Fibroblast of skin of right quadriceps (primary cell): Measurements from ENCODE around the gene CENATAC.
"Not testable (repeated sequence)": the region's sequence is repeated elsewhere in the genome, so short reads cannot be mapped to it uniquely, and the experiment has no call there.

Source experiments
- DNase-seq: peaks from one replicate; pipeline ENCODE4 v3.0.0-alpha.2; 2013

Gene CENATAC

DNA sequence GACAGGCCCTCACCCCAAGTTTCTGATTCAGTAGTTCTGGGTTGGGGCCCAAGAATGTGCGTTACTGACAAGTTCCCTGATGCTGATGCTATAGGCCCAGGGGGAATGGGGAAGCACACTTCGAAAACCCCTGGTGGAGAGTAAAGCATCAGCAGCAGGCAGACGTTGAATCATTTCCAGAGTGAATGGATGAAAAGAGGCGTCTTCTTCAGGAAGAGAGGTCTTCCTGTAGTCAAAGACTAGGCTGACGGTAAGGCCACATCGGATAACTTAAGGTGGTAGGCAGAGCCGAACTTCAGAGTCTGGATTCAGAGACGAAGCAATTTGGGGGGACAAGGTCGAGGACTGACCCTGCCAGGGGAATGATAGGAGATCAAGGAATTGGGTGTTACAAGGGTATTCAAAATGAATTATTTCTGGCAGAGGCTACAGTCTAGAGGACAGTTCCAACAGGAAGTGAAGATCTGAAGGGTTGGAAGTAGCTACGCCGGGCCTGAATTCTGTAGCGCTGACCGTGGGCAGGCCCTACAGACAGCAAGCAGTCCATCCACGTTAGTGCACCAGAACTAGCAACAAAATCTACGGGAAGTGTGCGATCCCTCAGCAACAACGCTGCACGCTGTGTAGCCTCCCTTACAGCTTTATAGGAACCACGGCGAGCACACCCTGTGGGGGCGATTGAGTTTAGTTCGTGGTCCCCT, 862 bp upstream of the CENATAC start:
- peak; percentile 34 for DNase-seq

DNA sequence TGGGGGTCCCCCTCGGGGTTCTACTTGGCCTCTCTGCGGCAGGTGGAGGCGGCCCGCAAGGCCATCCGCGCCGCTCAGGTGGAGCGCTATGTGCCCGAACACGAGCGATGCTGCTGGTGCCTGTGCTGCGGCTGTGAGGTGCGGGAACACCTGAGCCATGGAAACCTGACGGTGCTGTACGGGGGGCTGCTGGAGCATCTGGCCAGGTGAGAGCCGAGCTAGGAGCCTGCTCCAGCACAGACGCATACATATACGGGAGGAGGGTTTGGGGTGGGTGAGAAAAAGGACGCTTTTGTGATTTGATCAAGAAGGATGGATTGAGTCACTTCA, 415 bp downstream of the CENATAC start:
- DNase-seq, result no peak

DNA sequence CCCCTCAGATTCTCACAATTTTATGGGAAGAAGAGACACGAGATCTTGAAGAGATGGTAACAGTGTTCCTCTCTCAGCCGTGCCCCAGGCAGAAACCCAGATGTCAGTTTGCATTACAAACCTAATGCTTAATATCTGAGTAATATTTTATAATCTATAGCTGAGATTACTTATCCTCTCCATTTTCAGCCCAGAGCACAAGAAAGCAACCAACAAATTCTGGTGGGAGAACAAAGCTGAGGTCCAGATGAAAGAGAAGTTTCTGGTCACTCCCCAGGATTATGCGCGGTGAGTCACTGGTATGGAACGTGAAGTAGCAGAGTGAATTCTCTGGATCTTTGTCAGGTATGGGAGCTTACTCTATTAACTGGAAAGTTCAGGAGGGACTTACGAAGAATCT, 884 bp downstream of the CENATAC start:
- DNase-seq, result peak; percentile 60

DNA sequence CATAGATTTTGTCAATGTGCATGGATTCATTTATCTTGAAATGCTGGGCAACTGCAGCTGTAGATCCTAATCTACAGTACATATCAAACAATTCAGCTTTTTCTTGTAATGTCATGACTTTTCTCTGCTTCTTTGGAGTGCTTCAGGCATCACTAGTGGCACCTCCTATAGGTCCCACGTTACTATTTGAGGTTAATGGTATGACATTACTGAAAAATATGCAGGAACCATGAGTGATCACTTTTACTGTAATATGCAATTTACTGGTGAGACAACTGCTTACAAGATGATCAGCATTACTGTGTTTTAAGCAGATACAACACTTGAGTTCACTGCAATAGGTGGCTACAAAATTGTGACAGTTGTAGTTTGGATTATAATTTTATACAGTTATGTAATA, 3.0 kb downstream of the CENATAC start:
- peak; percentile 59 for DNase-seq

DNA sequence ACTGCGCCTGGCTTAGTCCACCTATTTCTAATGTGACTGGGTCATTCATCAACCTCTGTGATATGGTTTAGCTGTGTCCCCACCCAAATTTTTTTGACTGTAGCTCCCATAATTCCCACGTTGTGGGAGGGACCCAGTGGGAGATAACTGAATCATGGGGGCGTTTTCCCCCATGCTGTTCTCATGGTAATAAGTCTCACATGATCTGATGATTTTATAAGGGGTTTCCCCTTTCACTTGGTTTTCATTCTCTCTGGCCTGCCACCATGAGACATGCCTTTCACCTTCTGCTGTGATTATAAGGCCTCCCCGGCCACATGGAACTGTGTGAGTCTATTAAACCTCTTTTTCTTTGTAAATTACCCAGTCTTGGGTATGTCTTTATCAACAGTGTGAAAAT, 8.7 kb downstream of the CENATAC start:
- DNase-seq, result no peak

GRCh38 chr11:119011476-119012053, 13.6 kb downstream of the CENATAC start:
- DNase-seq, result no peak

GRCh38 chr11:119012629-119013170, 14.8 kb downstream of the CENATAC start:
- no peak for DNase-seq

- DNase-seq, result no peak
Measured at GRCh38 chr11:119014209-119014924, 16.4 kb downstream of the CENATAC start.

- DNase-seq, result no peak
Measured at GRCh38 chr11:119015054-119015611, 17.2 kb downstream of the CENATAC start.

- no peak for DNase-seq
Measured at GRCh38 chr11:119016216-119017009, 18.5 kb downstream of the CENATAC start.

- DNase-seq, result not testable (repeated sequence)
Measured at GRCh38 chr11:119017377-119017776, 19.4 kb downstream of the CENATAC start.

GRCh38 chr11:119018074-119018938, 20.4 kb downstream of the CENATAC start, which contains the start of the genes RPS25 and TRAPPC4:
Gene RPS25, minus strand, starts transcription at chr11:119018343. Its CDS starts 59 bp downstream, at chr11:119018284.
Gene TRAPPC4, plus strand, starts transcription at chr11:119018766. Its CDS starts 30 bp downstream, at chr11:119018796.
- DNase-seq, result peak; percentile 96

DNA sequence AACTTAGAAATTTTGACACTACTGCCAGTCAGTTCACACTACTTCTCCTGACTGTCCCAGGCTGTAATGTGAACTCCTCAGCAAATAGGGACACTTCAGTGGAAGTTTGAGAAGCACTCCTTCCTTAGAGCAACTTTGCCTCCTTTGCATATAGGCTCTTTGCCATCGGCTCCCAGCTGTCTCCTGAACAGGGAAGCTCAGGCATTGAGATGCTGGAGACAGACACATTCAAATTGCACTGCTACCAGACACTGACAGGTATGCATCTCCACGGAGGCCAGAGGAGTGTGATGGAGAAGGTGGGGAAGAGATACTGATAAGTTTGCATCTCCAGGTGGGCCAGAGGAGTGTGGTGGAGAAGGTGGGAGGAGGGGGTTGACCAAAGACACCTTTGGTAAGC, 22.1 kb downstream of the CENATAC start:
- DNase-seq, result no peak

DNA sequence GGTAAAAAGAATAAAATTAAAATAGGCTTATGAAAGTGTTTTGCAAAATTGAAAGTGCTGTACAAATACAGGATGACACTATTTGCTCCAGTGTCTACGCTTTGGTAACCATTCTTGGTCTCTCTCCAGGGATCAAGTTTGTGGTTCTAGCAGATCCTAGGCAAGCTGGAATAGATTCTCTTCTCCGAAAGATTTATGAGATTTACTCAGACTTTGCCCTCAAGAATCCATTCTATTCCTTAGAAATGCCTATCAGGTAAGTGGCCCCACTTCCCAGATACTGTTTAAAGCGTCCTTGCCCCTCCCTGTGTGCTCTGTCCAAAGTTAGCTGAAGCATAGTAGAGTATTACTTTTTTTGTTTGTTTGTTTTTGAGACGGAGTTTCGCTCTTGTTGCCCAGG, 23.7 kb downstream of the CENATAC start:
- DNase-seq, result no peak

GRCh38 chr11:119023741-119024140, 25.8 kb downstream of the CENATAC start:
- DNase-seq, result peak; percentile 16

- no peak for DNase-seq
Measured at GRCh38 chr11:119024430-119025098, 26.6 kb downstream of the CENATAC start.

DNA sequence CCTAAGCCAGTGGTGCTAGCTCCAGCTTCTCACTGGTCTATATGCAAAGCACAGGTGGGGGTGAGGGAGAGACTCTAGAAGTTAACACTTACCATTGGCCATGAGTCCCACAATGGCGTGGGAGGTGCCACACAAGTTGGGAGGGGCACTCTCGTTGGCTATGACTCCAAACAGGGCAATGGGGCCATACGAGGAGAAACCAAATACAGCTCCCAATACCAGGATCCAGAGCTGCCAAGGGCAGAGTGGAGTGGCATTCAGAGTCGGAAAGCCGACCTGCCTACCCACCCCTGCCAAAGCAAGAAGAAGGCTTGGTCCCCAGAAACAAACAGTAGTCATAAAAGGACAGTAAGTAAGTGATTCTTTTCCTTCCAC, 27.1 kb downstream of the CENATAC start:
- no peak for DNase-seq

- no peak for DNase-seq
Measured at GRCh38 chr11:119025541-119025940, 27.6 kb downstream of the CENATAC start.

GRCh38 chr11:119025978-119026766, 28.2 kb downstream of the CENATAC start:
- no peak for DNase-seq

- DNase-seq, result no peak
Measured at GRCh38 chr11:119026970-119027369, 29.0 kb downstream of the CENATAC start.
